SHP77 treated with DMSO at 0.1 percent for 48 hours (cell line): ENCODE measurements around the gene ERICH6B.
"Not testable (repeated sequence)": the region's sequence is repeated elsewhere in the genome, so short reads cannot be mapped to it uniquely, and the experiment has no call there.

Source experiments
- DNase-seq: peaks from one replicate; lab custom pipeline; 2025; lab: John Stamatoyannopoulos, UW

The ERICH6B gene

GRCh38 chr13:45615501-45616101 lies at the start of gene ERICH6B:
TSS of gene ERICH6B (minus strand) at chr13:45615739. CDS start at chr13:45597005, 18,734 bp downstream.
- DNase-seq, result no peak

- not testable (repeated sequence) for DNase-seq
These were observed 47.4 kb upstream of the ERICH6B start for GRCh38 chr13:45662903-45663302.

- no peak for DNase-seq
These were observed 46.6 kb upstream of the ERICH6B start for GRCh38 chr13:45662162-45662561.

- not testable (repeated sequence) for DNase-seq
These were observed 44.9 kb upstream of the ERICH6B start for GRCh38 chr13:45660458-45660857.

GRCh38 chr13:45659536-45659935 lies 44.0 kb upstream of the ERICH6B start:
- DNase-seq, result no peak

- DNase-seq, result no peak
These were observed 43.2 kb upstream of the ERICH6B start for GRCh38 chr13:45658586-45659235.

GRCh38 chr13:45654633-45655349 lies 39.3 kb upstream of the ERICH6B start:
- no peak for DNase-seq

- not testable (repeated sequence) for DNase-seq
These were observed 29.7 kb upstream of the ERICH6B start for GRCh38 chr13:45645263-45645662.

GRCh38 chr13:45642159-45642558 lies 26.6 kb upstream of the ERICH6B start:
- DNase-seq, result not testable (repeated sequence)

GRCh38 chr13:45635291-45635690 lies 19.8 kb upstream of the ERICH6B start:
- DNase-seq, result not testable (repeated sequence)

GRCh38 chr13:45630791-45631190 lies 15.3 kb upstream of the ERICH6B start:
- no peak for DNase-seq

- DNase-seq, result no peak
These were observed 14.4 kb upstream of the ERICH6B start for GRCh38 chr13:45629940-45630339.

GRCh38 chr13:45628094-45628493 lies 12.6 kb upstream of the ERICH6B start:
- DNase-seq, result no peak

GRCh38 chr13:45627656-45628055 lies 12.1 kb upstream of the ERICH6B start:
- no peak for DNase-seq

GRCh38 chr13:45626731-45627374 lies 11.3 kb upstream of the ERICH6B start:
- DNase-seq, result no peak

GRCh38 chr13:45623516-45624090 lies 8.1 kb upstream of the ERICH6B start:
- DNase-seq, result no peak

- no peak for DNase-seq
These were observed 6.4 kb upstream of the ERICH6B start for GRCh38 chr13:45621950-45622349.

GRCh38 chr13:45607931-45608330 lies 7.6 kb downstream of the ERICH6B start:
- no peak for DNase-seq

- no peak for DNase-seq
These were observed 10.6 kb downstream of the ERICH6B start for GRCh38 chr13:45604892-45605291.

- no peak for DNase-seq
These were observed 12.2 kb downstream of the ERICH6B start for GRCh38 chr13:45603338-45603737.

GRCh38 chr13:45602183-45603170 lies 13.1 kb downstream of the ERICH6B start:
- DNase-seq, result no peak
